H1 (cell line): Measurements from ENCODE around the gene LRCH3.

Source experiments
- EP300 ChIP-seq, 2 experiments: IDR thresholded peaks; 1 replicate in 1 of 2; 2 replicates in 1 of 2; pipeline ENCODE4 v1.6.1; 2011 to 2012; ENCODE audit warnings: low read depth in 2 of 2, low read length in 2 of 2, mild to moderate bottlenecking in 2 of 2, borderline replicate concordance in 1 of 2, inconsistent platforms in 1 of 2, moderate library complexity in 1 of 2
- POLR2AphosphoS5 ChIP-seq: IDR thresholded peaks from 2 replicates; pipeline ENCODE4 v1.6.1; 2011; ENCODE audit warnings: low read depth, low read length
- RBBP5 ChIP-seq: IDR thresholded peaks from 2 replicates; pipeline ENCODE4 v1.7.1; 2012; ENCODE audit warnings: low read depth, mild to moderate bottlenecking, inconsistent platforms, low read length, moderate library complexity, borderline replicate concordance
- TF ChIP-seq, protein P1 (sequence below), 3 experiments: IDR thresholded peaks; 1 replicate in 2 of 3; 2 replicates in 1 of 3; pipeline versions ENCODE4 v1.5.1 to v1.6.1; 2011; ENCODE audit warnings: low read length in 3 of 3, mild to moderate bottlenecking in 3 of 3, inconsistent platforms in 2 of 3, low read depth in 1 of 3, moderate library complexity in 1 of 3; ENCODE audit not compliant: insufficient read depth in 1 of 3; ENCODE audit errors: control extremely low read depth in 1 of 3

DNA sequence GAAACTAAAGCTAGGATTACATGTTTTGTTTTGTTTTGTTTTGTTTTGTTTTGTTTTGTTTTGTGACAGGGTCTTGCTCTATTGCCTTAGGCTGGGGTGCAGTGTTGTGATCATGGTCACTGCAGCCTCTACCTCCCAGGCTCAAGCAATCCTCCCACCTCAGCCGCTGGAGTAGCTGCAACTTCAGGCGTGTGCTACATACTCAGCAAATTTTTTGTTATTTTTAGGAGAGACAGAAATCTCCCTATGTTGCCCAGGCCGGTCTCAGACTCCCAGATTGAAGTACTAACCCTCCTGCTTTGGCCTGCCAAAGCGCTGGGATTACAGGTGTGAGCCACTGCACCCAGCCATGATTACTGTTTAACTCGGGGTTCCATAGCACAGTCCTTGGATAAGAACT, 50.7 kb downstream of the LRCH3 start:
- TF ChIP-seq, protein P1, sequence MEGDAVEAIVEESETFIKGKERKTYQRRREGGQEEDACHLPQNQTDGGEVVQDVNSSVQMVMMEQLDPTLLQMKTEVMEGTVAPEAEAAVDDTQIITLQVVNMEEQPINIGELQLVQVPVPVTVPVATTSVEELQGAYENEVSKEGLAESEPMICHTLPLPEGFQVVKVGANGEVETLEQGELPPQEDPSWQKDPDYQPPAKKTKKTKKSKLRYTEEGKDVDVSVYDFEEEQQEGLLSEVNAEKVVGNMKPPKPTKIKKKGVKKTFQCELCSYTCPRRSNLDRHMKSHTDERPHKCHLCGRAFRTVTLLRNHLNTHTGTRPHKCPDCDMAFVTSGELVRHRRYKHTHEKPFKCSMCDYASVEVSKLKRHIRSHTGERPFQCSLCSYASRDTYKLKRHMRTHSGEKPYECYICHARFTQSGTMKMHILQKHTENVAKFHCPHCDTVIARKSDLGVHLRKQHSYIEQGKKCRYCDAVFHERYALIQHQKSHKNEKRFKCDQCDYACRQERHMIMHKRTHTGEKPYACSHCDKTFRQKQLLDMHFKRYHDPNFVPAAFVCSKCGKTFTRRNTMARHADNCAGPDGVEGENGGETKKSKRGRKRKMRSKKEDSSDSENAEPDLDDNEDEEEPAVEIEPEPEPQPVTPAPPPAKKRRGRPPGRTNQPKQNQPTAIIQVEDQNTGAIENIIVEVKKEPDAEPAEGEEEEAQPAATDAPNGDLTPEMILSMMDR (IDR thresholded peaks at IDR 0.05; ENCODE audit: control extremely low read depth in 1 of 3, insufficient read depth in 1 of 3, low read depth in 1 of 3, low read length in 3 of 3): no peak
- TF ChIP-seq RBBP5: no peak
- TF ChIP-seq EP300 (IDR thresholded peaks at IDR 0.05; ENCODE audit: borderline replicate concordance in 1 of 2, low read depth in 2 of 2, low read length in 2 of 2): no peak
- no peak for TF ChIP-seq POLR2AphosphoS5
